GM19372 (cell line): ENCODE data around the gene CFAP210.

Experiments used
- ATAC-seq: cut with Tn5 transposase; IDR thresholded peaks from one replicate; pipeline ENCODE4 v1.9.1; 2021; ENCODE audit warnings: mild to moderate bottlenecking, low read depth, moderate library complexity; ENCODE audit not compliant: unreplicated experiment

Gene CFAP210, protein sequence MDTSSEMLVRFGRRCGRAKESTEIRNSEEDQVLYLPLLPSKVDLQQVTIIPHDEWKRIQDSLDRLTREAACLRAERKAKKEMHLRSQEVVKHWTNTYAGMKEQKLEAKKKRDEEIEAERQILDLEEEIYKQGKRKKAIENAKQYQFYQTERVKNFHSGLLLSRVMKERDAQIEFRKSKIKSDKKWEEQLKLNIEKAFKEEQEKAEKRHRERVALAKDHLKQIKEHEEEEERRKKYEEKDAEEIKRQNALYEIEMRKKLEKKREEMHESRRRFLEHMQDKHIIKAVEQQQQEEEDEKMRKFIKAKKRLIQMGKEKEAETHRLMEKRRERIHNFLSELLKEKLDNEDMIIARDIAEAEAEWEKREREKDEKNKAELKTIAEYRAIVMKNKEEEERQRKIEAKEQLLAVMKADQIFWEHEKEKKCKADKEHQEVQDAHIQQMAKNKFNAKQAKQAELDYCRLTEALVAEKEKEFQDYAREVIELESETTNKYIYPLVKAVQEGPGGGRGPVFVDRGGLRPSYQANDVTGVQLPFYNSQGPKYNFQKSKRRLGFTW

DNA sequence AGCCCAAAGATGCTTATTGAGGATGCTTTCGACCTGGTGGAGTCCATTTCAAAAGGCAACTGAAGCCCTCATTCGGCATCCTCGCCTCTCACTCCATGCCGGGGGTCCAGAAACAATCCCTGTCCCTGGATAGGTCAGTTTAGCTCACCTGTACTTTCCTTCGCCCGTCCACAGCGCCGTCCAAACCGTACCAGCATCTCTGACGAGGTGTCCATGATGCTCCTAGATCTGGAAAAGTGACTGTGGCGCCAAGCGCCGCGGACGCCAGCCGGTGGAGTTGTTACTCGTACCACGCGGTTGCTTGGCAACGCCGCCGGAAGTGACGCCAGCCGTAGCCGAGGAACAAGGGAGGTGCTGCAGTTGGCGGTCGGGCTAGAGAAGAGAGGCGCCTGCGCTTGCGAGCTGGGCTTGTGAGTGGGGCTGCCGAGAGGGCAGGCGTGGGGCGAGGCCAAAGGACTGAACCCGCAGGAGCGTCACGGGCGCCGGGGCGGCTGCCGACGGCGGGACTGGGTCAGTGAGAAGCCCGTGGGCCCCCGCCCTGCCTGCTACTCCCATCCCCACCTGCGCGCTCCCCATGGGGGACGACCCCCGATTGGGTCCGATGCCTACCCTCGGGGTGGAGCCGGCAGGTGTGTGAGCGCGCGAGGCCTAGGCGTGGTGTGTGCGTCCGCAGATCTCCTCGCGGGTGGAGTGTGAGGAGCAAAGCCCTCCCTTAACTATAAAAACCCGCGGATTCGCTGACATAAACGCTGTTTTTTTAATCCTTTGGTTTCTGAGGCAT is at the start of gene CFAP210, which contains the start of gene PHOSPHO2:
CFAP210 (minus strand) TSS at position 293 of the 781 bp plus-strand sequence; CDS start at position 215, 78 bp downstream.
PHOSPHO2 (plus strand) TSS at position 357 of the 781 bp plus-strand sequence. CDS start 6,503 bp downstream, outside the sequence.
- ATAC-seq: peak; percentile 98

GRCh38 chr2:169743549-169743948 is 49.3 kb upstream of the CFAP210 start:
- ATAC-seq: no peak

GRCh38 chr2:169739351-169739750 is 45.1 kb upstream of the CFAP210 start:
- ATAC-seq: no peak

DNA sequence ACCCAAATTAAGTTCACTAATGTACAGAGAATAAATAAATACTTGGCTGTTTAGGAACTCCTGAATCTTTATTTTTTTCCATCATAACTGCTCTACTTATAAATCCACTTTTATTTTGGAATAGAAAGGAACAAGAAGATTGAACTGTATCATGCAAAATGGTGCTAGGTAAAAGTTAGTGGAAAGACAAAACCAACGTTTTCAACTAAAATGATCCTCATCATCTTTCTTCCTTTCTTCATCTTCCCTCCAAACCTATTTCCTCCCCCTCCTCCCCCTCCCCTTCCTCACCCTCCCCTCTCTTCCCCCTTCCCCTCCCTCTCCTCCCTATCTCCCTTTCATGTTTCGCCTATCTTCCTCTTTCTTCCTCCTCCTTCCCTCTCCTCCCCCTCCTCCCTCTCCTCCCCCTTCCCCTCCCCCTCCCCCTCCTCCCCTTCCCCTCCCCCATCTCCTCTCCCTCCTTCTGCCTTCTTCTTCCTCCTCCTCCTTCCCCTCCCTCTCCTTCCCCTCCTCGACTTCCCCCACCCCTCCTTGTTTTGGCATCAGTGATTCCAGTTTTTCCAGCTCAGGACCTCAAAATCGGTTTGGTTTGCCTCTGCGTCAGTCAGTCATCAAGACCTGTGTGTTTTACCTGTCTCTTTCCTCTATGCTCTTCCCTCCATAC is 44.5 kb upstream of the CFAP210 start:
- no peak for ATAC-seq

GRCh38 chr2:169736902-169737301 is 42.7 kb upstream of the CFAP210 start:
- ATAC-seq: no peak

GRCh38 chr2:169735623-169736022 is 41.4 kb upstream of the CFAP210 start:
- ATAC-seq: no peak

DNA sequence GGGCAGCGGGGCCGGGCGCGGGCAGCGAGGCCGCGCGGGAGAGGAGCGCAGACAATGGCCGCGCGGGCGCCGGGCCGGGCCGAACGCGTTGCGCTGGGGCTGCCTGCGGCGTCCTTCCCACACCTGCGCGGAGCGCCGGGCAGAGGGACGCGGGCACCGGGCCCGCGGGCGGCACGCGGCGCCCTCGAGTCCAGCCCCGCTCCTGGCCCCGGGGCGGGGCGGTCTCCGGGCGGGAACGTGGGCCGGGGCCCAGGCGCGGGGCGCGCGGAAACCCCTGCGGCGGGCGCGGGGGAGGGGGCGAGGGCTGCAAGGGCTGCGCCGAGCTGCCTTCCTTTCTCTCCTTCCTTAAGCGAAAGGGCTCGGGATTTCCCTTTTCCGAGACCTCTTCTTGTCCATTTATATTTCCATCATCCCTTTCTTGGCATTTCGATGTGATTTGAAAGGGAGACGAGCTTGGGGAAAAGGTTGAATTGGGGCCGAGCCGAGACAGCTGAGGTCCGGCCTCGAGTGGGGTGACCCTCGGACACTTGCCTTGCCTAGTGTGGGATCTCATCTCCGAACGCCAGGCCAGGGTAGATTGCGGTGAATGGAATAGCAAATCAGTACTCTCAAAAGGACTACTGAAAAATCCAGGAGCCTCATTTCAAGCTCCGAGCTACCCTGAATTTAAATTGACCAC is 40.1 kb upstream of the CFAP210 start:
- ATAC-seq: peak; percentile 31

GRCh38 chr2:169732583-169733358 is 38.6 kb upstream of the CFAP210 start:
- no peak for ATAC-seq

- no peak for ATAC-seq
Measured at GRCh38 chr2:169732075-169732474, 37.9 kb upstream of the CFAP210 start.

DNA sequence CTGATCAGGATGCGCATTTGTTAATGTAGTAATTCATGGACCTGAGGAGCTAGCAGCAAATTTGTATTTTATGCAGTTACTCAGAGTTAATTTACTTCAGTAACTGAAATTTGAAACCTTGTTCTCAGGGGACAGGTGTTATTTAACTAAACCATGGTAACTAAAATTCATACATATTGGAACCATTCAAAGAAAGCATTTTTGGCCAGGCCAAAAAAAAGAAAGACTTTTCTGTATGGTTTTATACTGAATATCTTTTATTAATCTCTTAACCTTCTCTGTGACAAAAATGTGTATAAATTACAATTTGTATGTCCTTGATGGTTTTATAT is 35.0 kb upstream of the CFAP210 start:
- no peak for ATAC-seq

DNA sequence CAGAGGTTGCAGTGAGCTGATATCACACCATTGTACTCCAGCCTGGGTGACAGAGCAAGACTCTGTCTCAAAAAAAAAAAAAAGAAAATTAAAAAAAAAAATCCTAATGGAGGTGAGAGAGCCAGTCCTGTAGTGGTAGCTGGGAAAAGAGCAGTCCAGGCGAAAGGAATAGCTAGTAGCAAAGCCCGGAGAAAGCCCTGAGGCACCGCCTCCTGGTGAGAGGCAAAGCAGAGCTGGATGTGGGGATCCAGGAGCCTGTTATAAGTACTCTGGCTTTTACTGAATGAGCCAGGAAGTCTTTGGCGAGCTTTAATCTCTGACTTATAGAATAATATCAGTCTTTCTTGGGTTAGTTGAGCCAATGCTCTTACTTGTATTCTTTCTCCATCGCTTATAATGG is 32.9 kb upstream of the CFAP210 start:
- no peak for ATAC-seq

- ATAC-seq: no peak
Measured at GRCh38 chr2:169721016-169721415, 26.8 kb upstream of the CFAP210 start.

GRCh38 chr2:169718930-169719504 is 24.8 kb upstream of the CFAP210 start:
- ATAC-seq: no peak

DNA sequence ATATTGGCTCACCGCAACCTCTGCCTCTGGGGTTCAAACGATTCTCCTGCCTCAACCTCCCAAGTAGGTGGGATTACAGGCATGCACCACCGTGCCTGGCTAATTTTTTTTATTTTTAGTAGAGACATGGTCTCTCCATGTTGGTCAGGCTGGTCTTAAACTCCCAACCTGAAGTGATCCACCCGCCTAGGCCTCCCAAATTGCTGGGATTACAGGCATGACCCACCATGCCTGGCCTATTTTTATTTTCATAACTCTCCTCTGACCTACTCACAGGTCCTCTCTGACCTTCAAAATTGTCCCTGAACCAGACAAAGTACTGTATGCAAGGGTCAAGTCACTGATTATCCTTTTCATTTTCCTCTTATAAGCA is 23.5 kb upstream of the CFAP210 start:
- ATAC-seq: no peak

- no peak for ATAC-seq
Measured at GRCh38 chr2:169716938-169717690, 22.9 kb upstream of the CFAP210 start.

- ATAC-seq: no peak
Measured at GRCh38 chr2:169716238-169716886, 22.2 kb upstream of the CFAP210 start.

- ATAC-seq: no peak
Measured at GRCh38 chr2:169715379-169716237, 21.4 kb upstream of the CFAP210 start.
